Glomerular endothelial cell (primary cell): ENCODE results near the gene SMG6. TPM values are rescaled to one million over a fixed set of nuclear protein-coding genes. Genes with fewer than 3 reads are reported as not detected.
"Not testable (repeated sequence)": the region's sequence is repeated elsewhere in the genome, so short reads cannot be mapped to it uniquely, and the experiment has no call there.

Experiments used
- DNase-seq: peaks from one replicate; pipeline ENCODE4 v3.0.0-alpha.2; 2011; ENCODE audit warnings: low read depth, low spot score; ENCODE audit errors: extremely low read depth
- total RNA-seq: library from RNA; depleted of rRNA; stranded (reverse); fragments of >200 nt; gene quantifications from 2 replicates; pipeline ENCODE4 v1.2.3, GENCODE V29; 2015

SMG6 gene
- 36.6 and 46.4 TPM in 2 replicates for total RNA-seq

GRCh38 chr17:2303204-2304188 is at the start of gene SMG6, which contains the start of gene SRR:
Gene SMG6 (minus strand): TSS chr17:2303785. CDS start chr17:2303720, 65 bp downstream.
Gene SRR (plus strand): TSS chr17:2303950. CDS start chr17:2315561, 11,611 bp downstream.
- DNase-seq, result no peak

- DNase-seq, result no peak
Measured at GRCh38 chr17:2351269-2351668, 47.7 kb upstream of the SMG6 start.

GRCh38 chr17:2347805-2348685 is 44.5 kb upstream of the SMG6 start:
- no peak for DNase-seq

DNA sequence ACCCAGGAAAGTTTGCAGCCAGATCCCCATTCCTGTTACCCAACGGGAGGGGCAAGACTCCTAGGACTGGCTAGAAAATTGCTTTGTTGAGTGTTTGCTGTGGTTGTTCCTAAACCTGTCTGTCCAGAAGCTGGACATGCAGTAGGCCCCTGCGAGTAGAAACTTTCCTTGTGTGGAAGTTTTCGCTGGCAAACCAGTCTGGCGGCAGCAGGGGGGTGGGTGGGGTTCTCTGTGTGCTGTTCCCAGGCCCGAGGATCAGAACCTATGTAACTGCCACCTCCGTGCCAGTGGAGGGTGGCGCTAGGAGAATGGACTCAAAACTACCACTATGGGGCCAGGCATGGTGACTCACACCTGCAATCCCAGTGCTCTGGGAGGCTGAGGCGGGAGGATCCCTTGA is 42.9 kb upstream of the SMG6 start:
- DNase-seq, result no peak

- DNase-seq, result no peak
Measured at GRCh38 chr17:2344528-2344927, 40.9 kb upstream of the SMG6 start.

- DNase-seq, result no peak
Measured at GRCh38 chr17:2343421-2343820, 39.8 kb upstream of the SMG6 start.

DNA sequence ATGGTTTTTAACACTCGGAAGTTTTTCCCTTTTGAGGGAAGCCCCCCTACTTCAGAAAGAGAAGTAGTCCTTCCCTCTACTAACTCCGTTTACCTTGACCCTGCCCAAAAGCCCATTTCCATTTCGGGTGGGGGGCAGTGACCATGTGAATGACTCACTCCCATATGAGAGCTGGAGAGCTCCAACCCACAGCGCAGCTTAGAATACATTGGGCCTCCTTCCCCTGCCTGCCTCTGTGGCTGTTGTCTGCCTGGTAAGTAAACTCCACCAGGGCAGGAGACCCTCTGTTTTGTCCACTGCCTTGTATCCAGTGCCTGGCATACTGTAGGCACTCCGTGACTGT is 34.7 kb upstream of the SMG6 start:
- DNase-seq, result no peak

DNA sequence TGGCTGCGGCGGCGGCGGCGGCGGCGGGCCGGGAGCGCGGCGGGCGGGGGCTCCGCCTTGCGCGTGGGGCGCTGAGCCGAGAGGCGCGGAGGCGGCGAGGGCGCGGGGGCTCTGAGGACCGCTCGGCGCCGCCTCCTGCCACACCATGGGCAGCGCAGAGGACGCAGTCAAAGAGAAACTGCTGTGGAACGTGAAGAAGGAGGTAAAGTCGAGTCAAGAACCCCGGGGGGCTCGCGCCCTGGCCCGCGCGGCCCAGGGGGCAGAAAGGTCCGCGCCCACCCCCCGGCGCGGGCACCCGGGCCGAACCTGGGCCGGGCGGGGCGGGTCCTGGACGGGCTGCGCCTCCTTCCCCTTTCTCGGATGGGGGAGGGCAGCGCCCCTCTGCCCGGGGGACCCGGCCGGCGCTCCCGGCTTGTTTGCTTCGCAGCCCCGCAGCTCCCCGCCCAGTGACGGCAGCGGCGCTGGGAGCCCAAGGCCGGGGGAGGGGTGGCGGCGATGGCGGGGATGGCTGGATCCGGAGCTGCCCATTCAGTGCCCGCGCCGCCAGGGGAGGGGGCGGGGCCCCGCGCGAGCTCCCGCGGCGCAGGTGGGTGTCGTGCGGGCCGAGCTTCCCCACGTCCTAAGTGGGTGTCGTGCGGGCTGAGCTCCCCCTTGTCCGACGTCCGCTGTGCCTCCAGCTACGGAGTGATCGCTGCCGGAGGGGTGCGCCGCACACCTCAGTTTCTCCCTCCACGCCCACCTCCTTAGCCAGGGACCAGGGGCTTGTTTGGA is 34.1 kb upstream of the SMG6 start:
- DNase-seq, result no peak

- DNase-seq, result no peak
Measured at GRCh38 chr17:2336852-2337543, 33.4 kb upstream of the SMG6 start, which contains the start of gene SGSM2. Gene SGSM2 (plus strand): TSS chr17:2337501. CDS start chr17:2337689, 188 bp downstream.

DNA sequence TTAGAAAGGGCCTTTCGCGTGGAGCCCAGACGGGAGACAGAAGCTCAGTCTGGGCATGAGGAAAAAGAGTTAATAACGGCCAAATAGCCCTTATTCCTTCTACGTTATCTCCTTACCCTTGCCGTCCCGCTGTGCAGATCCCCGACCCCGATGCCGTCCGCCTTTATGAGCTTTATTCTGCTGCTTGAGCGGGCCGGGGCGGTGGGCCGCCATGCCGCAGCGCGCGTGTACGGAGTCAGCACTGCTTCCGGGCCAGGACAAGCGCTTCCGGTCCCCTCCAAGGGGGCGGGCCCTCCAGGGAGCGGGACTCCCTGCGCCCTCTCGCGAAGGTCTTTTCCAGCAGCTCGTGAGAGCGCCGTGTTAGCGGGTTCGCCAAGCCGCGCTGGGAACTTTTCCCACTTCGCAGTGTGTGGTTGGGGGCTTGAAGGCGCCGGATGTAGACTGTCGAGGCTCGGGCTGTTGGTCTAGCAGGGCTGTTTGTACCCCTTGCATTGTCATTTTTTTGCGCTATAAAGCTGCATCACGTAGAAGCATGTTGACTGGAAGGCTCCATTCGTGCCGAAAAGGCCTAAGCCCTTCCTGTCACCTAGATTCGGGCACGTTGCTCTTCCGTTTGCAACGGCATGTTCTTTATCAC is 32.7 kb upstream of the SMG6 start, which contains the start of gene TSR1:
Gene TSR1, minus strand, starts transcription at position 243 of the 637 bp plus-strand sequence. Its CDS starts 30 bp downstream, at position 213.
- DNase-seq, result no peak

- no peak for DNase-seq
Measured at GRCh38 chr17:2335726-2336214, 32.2 kb upstream of the SMG6 start.

- DNase-seq, result no peak
Measured at GRCh38 chr17:2331303-2331702, 27.7 kb upstream of the SMG6 start.

DNA sequence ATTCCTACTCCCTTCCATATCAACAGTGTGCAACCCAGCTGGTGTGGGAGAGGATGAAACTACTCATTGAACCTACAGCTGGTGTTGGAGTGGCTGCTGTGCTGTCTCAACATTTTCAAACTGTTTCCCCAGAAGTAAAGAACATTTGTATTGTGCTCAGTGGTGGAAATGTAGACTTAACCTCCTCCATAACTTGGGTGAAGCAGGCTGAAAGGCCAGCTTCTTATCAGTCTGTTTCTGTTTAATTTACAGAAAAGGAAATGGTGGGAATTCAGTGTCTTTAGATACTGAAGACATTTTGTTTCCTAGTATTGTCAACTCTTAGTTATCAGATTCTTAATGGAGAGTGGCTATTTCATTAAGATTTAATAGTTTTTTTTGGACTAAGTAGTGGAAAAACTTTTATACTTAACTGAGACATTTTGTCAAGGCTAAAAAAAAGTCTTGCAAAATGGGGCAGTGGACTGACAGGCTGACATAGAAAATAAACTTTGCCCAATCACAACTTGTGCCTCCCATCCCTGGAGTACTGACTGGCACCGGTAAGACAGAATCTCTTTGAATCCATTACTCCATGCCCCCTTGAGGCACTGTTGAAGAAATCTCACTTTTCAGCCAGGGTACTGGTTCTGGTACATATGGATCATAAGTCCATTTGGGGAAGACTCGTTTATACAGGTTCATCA is 20.2 kb upstream of the SMG6 start:
- DNase-seq, result no peak

DNA sequence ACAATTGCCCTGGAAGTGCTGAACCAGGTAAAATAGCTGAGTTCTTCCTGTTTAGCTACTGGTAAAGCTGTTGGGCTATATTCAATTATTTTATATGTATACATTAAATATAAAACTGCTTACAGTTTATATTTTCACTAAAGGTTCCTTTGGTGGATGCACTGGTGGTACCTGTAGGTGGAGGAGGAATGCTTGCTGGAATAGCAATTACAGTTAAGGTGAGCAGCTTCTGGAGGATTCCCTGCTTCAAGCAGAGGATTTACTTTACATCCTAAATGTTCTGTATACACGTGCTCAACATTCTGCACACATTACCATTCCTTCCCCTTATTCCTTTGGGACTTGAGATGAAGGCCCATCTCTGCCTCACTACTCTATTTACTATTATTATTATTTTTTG is 17.8 kb upstream of the SMG6 start:
- no peak for DNase-seq

DNA sequence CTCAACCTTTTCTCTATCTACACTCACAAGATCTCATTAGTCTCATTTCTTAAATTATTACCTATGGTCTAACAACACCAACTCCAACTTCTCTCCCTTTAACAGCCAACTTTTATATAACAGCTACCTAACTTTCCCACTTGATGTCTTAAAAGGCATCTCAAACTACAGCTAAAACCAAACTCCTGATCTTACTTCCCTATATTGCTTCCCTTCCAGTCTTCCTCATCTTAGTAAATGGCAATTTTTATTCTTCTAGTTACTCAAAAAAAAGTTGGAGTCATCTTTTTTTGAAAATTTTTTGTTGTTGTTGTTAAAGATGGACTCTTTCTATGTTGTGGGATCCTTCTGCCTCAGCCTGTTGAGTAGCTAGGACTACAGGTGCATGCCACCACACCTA is 15.5 kb upstream of the SMG6 start:
- DNase-seq, result no peak

DNA sequence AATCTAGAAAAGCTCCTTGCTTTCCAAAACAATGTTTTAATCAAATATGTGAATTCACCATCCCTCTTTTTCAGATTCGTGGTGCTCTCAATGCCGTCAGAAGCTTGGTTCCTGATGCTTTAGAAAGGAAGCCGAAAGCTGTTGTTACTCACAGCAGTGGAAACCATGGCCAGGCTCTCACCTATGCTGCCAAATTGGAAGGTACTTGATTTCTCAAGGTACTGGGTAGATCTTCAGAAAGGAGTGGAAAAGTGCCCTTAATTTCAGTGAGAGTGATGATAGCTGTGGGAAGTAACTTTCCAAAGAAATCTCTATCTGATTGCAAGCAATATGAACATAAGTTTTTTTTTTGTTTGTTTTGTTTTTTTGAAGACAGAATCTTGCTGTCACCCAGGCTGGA is 14.2 kb upstream of the SMG6 start:
- DNase-seq, result no peak

DNA sequence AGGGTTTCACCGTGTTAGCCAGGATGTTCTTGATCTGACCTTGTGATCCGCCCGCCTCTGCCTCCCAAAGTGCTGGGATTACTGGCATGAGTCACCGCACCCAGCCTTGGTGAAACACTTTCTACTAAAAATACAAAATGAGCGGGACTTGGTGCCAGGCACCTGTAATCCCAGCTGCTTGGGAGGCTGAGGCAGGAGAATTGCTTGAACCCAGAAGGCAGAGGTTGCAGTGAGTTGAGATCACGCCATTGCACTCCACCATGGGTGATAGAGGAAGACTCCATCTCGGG is 13.3 kb upstream of the SMG6 start:
- DNase-seq, result not testable (repeated sequence)

GRCh38 chr17:2312736-2313135 is 9.2 kb upstream of the SMG6 start:
- DNase-seq, result no peak
